ENCODE results near the gene ACOXL. TPM values are rescaled to one million over a fixed set of nuclear protein-coding genes. Genes with fewer than 3 reads are reported as not detected.

The ACOXL gene
- total RNA-seq, 1 donor from 2014 or later, result not detected

DNA sequence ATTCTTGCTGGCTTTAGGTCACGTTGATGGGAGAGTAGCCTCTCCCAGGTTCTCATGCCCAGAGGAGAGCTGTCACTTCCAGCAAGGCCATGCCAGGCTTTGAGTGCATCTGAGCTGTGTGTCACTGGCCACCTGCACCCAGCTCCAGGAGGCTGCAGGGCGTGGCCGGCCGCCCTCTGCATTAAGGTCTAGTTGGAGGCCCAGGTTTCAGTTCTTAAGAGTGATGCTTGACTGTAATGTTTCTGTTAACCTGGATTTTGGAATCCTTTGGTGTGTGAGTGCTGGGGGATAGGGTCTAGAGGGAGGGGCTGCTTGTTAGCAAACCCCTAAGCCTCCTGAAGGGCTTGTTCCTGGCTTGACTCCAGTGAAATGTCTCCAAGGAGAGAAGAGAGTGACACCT, 140.1 kb downstream of the ACOXL start:
- DNase-seq (ENCODE audit: extremely low read depth, low read depth, low spot score), result no peak

DNA sequence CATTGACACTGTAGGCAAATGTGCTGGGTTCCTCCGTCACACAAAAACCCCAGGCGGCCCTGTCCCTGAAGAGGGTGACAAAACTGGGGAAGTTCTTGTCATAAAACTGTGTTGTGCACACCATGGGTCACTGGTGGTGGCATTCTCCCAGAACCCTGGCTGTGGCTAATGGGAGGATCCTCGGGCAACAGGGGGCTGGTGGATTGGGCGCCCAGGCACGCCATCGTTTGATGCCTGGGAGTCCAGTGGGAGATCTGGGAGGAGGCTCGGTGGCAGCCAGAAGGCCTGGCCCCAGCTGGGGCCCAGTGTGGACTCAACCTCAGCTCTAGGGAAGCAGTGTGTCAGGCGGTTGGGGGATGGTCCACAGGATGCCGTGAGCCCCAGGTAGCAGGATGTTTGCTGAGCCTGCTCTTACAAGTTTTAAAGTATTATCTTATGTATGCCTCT, 140.7 kb downstream of the ACOXL start:
- no peak for DNase-seq (ENCODE audit: extremely low read depth, low read depth, low spot score)

DNA sequence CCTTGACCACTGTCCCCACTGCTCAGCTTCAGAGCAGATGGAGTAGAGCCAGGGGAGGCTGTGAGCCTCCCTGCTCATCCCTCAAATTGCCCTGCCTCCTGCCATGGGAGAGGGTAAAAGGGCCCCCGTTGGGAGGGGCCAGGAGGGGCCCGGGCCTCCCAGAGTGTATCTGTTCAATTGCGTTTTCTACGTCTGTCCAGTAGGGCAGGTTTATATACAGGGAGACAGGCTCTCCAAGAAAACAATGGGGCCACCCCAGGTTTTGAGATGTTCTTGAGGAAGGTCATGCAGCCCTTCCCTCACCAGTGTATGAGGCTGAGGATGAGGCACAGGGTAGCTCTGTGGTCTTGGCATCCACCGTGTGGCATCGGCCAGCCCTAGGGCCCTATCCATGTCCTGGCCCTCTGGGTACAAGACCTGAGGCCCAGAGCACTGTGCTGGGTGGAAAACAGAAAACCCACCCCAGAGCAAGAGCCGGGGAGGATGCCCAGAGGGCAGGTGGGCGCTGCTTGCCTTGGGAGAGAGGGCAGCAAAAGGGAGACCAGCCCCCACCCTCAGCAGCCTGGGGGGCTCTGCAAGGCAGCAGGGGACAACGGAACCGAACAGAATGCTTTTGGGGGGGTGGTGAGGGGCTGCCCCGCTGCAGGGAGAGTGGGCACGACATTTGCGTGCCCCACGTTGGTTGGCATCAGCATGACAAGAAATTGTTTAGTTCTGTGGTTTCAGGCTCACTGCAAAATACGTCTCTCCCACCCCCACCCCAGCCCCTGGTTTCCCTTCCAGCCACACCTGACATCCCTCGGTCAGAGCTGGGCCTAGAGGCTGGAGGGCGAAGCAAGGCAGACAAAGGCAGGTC, 141.5 kb downstream of the ACOXL start:
- DNase-seq (ENCODE audit: extremely low read depth, low read depth, low spot score), result no peak

DNA sequence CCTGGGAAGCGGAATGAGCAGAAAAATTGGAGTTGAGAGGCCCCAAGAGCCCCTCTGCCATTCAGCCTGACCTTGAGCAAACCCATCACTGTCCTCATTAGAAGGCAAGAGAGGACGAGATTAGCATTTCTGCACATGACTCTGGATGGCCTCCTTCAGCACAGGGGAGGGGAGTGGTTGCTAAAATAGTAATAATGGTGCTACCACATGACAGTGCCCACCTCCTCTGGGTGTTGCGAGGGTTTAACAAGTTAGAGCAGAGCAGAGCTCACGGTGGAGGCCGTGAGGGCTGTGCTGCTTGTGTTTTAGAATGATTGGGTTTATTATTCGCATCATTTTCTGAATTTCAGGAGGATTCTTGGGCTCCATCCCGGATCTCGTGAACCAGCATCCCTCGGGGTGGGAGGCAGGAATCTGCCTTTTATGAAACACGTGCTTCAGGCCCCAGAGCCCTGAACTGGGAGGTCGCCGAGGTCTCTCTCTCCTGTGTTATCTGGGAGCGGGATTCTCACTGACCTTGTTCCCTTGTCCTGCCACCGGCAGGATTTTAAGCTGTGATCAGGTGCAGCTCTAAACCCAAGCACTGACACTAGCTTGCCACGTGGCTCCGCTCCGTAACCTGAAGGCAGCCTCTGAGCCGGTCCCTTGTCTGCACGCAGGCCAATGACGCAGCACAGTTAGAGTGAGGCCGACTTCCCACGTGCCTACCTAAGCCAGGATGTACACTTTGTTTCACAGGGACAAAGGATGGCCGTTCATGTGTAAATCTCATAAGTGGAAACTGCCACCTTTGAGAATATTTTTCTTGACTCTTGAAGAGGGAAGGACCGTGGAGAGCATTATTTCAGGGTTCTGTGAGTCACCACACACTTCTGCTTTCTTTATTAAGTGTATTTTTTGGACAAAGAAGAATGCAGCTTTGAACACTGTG, 142.3 kb downstream of the ACOXL start:
- no peak for DNase-seq (ENCODE audit: extremely low read depth, low read depth, low spot score)

DNA sequence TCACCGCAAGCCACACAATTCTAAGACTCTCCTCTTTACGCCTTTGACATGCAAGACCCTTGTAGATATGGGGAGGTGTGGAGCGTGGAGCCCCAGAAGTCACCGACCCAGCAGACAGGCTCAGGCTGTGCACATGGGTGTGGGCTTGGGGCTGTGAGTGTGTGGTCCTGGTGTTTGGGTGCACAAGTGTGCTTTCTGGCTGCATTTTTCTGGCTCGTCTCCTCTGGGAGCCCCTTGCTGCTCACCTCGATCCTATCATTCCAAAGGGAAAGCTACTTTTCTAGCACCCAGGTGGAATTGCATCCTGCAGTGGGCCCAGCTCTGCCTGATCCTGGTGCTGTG, 143.0 kb downstream of the ACOXL start:
- DNase-seq (ENCODE audit: extremely low read depth, low read depth, low spot score), result no peak

DNA sequence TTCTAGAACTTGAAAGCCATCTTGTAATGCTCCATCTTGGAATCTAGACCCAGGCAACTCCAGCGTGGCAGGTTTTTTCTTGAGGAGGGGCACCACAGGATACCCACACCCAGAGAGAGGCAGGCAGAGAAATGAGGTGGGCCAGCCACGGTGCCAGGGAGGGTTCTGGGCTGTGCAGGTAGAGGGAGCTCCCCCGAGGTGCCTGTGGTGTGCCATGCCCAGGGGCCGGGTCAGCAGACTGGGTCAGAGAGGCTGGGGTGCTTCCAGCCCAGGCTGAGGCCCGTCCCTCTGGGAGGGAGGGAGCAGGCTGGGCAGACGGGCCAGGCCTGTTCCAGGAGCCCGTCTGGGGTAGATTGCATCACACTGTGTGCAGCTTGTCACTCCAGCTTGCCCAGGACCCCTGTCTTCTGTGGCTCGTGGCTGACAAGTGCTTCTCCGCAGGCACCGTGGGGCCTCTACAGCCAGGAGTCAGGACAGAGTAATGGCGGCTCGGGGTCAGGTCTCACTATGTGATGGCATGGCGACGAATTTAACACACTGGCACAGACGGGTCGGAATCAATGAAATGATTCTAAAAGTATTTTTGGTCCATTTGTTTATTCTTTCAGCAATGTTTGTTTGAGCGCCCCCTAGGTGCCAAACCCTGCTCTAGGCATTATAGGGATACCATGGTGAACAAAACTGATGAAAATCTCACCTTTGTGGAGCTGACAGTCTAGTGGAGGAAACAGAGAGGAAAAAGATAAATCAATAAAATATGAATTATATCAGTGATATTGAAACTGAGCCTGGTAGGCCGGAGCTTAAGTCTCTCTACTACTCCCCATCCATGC, 144.0 kb downstream of the ACOXL start:
- DNase-seq (ENCODE audit: extremely low read depth, low read depth, low spot score), result no peak

DNA sequence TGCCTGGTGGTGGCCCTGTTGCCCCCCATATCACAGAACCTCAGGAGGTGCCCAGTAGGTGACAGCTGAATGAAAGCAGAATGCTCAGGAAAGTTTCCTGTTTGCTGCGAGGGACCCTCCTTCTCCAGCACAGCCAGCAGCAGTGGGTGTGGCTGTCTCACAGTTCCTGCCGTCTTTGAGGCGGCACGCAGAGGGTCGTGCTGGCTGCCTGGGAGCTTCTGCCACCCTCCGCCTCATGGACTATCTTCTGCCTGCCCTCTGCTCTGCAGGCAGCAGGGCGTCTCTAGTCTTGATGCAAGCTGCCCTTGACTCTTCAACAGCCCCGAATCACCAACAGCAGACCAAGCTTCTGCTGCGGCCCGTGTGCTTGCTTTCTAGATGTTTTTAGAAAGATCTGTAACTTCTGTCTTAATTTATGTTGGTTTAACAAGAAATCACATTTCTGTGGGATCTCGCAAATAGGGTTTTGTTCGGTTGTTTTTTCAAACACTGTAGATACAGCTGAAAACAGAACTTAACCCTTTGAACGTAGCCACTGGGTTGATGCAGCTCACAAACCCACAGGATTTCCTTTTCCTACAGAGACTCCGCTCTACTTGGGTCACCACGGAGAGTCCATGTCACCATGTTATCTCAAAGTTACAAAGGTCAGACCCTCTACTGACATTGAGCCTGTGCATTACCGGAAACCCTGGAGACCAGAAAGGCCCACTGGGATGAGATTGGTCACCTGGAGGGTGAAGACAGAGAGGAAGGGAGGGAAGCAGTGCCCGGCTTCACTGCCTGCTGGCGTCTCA, 144.9 kb downstream of the ACOXL start:
- no peak for DNase-seq (ENCODE audit: extremely low read depth, low read depth, low spot score)

DNA sequence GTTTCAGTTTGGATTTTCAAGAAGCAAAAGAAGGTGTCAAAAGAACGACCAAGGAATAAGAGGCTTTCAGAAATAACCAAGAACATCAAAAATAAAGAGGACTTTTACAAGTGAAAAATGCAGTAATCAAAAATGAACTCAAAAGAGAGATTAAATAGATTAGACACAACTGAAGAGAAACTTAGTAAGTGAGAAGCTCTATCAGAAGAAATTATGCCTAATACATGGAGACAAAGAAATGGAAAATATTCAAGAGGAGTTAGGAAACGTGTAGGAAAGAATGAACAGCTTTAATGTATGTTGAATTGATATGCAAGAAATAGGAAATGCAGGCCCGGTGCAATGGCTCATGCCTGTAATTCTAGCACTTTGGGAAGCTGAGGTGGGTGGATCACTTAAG, 145.8 kb downstream of the ACOXL start:
- no peak for DNase-seq (ENCODE audit: extremely low read depth, low read depth, low spot score)

DNA sequence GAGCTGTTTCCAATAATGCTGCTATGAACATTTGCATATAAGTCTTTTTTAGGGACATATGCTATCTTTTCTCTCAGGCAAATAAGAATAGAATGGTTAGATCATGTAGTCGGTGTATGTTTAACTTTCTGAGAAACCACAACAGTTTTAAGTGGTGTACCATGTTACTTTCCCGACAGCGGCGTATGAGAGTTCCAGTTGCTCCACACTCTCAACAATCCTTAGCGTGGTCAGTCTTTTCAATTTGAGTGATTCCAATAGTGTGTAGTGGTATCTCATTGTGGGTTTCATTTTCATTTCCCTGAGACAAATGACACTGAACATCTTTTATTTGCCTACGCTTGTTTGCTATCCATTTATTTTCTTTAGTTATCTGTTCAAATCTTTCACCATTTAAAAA, 149.5 kb downstream of the ACOXL start:
- DNase-seq (ENCODE audit: extremely low read depth, low read depth, low spot score), result no peak

DNA sequence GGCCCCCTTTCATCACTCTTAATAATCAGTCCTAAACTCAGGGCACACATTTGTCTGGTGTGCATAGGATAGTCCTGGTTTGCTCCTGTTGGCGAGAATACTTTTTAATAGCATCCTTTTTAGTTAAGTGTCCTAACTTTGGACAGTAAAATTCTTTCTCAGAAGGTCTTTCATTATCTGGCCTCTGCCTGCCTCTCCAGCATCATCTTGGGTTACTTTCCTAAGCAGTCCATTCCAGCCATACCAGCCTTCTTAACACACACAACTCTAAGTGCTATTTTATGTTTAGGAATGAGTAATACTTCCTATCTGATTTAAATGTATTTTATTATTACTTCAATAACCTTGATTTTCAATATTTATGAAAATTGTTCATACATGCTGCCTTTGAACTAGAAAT, 151.0 kb downstream of the ACOXL start:
- no peak for DNase-seq (ENCODE audit: extremely low read depth, low read depth, low spot score)

DNA sequence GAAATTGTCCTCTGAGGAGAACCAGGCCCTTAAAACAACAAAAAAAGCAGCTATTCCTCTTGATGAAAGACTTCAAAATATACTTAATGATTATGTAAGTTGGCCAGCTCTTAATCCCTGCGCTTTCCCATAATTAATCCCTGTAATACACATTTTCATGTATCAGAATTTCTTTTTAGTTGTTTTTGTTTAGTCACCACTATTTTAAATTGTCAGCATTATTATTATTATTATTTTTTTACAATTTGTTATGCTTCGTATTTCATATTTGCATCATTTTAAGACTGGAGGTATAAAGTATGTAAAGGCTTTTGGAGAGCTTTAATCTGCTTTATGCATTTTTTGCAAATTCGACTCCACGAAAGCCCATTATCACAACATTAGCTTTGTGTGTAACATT, 152.9 kb downstream of the ACOXL start:
- DNase-seq (ENCODE audit: extremely low read depth, low read depth, low spot score), result no peak

DNA sequence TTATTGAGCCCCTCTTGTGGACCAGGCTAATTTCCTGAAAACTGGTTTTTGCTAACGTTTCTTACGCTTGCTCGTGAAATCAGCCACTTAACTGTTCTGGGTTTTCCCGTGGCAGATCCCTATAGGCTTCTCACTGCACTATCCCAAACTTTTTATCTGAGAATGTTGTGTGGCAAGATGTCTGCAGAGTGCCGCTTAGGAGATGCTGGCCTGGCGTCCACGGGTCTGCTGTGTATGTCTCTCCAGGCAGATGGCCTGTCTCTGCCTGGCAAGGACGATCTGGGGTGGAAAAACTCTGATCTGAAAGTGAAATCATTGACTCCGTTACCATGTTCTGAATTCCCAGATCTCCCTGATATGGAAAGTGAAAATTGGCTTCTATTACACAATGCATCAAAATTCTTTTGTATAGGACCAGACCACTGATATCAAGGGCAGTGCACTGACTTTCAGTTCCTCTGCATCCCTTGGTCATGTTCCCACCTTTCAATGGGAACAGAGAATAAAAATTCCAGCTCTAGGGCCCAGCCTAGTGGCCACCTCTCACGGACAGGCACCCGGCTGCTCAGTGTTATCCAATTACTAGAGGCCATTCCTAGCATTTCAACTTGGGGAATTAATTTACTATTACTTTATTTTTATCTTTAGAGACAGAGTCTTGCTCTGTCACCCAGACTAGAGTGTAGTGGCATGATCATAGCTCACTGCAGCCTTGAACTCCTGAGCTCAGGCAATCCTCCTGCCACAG, 154.6 kb downstream of the ACOXL start:
- no peak for DNase-seq (ENCODE audit: extremely low read depth, low read depth, low spot score)

DNA sequence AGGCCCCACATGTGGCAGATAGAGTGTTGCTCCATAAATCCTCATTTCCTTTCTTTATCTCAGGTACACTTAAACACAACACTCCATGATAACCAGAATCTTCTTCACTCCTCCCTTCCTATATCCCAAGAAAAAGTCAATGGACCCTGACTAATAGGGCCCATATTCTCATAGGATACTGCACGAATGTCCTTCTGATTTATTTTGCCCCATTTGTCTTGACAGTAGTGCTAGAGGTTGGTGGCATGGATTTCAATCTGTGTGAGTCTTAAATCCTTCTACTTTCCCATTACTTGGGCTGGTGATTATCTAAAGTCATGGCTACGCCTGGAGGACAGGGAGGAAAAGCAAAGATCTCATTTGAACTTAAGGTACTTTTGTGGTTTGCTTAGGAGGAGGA, 156.0 kb downstream of the ACOXL start:
- no peak for DNase-seq (ENCODE audit: extremely low read depth, low read depth, low spot score)

DNA sequence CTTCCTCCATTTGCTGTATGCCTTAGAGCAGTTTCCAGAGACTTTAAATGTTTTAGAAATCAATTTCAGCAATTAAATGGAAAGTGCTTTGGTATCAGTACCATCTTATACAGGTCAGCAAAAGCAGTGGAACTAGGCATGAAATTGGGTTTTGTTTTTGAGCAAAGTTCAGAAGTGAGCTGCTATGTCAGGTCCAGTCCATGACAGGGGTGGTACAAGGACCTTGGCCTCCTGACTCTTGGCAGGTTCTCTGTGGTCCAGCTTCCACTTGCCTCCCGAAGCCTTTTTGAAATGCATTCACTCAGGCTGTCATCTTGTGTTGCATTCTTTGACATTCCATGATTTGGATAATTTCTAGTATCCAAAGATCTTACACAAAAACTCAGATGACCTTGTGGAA, 159.3 kb downstream of the ACOXL start:
- no peak for DNase-seq (ENCODE audit: extremely low read depth, low read depth, low spot score)

DNA sequence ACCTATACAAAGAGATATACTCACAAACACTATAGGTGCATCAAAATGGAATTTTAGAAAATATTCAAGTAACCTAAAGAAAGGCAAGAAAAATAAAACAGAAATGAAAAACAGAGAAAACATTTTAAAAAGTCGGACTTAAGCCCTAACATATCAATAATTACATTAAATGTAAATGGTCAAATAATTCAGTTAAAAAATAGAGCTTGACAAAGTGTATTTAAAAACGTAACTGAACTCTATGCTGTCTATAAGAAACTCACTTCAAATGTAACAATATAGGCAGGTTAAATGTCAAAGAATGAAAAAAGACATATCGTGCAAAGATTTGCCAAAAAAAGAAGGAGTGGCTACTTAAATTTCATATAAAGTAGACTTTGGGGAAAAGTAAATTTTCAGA, 163.9 kb downstream of the ACOXL start:
- DNase-seq (ENCODE audit: extremely low read depth, low read depth, low spot score), result no peak

DNA sequence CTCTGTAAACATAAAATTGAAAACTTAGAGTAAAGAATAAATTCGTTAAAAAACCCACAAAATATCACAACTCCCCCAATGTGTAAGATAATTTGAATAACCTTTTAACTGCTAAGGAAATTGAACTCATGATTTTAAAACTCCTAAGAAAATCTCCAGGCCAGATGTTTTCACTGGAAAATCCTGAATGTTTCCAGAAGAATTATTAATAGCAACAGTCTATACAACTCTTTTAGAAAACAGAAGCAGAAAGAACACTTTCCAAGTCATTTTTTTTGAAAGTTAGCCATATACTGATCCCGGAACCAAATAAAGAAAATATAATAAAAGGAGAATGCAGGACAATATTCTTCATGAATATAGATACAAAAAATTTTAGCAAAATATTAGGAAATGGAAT, 165.6 kb downstream of the ACOXL start:
- no peak for DNase-seq (ENCODE audit: extremely low read depth, low read depth, low spot score)

DNA sequence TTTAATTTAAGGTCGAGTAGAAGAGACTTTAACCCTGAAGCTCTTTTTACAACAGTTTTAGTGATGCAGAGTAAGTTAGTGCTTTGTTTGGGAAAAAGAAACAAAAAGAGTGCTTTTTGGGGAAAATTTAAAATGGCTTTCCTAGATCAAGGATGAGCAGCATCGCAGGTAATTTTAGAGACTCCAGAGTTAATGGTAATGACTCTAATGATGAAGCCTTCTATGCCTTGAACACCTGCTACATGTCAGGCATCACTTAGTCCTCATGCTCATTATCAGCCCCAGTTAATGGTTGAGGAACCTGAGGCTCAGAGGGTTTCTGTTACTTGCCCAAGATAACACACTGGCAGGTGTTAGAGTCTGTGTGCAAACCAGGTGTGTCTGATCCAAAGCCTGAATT, 167.8 kb downstream of the ACOXL start:
- no peak for DNase-seq (ENCODE audit: extremely low read depth, low read depth, low spot score)

DNA sequence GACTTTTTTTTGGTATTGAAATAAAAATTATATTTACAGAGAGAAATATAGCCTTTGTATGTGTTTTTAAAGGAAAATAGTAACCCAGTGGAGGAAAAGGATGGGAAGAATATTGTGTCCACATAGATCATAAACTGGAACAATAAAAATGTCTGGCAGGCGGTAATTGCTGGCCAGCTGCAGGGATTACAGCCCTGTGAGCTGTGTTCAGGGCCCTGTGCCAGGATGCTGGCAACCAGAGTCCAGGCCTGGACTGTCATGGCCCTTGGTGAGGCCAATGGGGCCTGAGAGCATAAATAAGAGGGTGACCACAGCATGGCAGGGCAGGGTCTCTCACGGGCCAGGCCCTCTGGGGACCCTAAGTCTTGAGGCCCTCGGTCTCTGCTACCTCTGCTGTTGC, 171.2 kb downstream of the ACOXL start:
- no peak for DNase-seq (ENCODE audit: extremely low read depth, low read depth, low spot score)

DNA sequence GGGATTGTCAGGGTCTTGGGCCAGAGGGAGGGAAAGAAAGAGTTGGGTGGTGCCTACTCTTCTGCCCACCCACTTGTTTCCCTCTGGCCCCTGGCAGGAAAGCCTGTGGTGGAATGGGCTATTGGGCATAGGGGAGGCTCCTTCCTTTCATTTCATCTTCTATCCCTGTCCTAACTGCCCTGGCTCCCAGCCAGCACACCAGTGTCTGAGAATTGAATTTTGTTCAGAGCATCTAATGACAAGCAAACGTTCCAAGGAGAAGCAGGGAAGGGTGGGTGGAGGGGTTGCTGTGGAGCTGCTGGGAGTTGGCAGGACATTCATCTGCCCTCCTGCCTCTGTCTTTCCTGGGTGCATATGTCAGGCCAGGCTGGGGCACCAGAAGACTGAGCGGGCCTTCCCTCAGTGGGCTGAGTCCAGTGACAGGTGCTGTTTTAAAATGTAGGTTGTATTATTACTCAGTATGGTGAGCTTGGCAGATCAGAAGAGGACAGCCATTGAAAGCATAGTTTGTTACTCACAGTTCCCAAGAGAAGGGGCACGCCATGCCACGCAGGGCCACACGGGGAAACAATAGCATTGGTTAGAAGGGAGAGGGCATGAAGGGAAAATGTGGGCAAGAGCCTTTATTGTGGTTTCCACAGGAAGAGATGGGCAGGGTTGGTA, 171.9 kb downstream of the ACOXL start:
- no peak for DNase-seq (ENCODE audit: extremely low read depth, low read depth, low spot score)

Measured in glomerular endothelial cell (primary cell).